Thoracic aorta (tissue), 2 donors: ENCODE data around the gene MAGI1. TPM values are rescaled to one million over a fixed set of nuclear protein-coding genes. Genes with fewer than 3 reads are reported as not detected.

Experiments used
- ATAC-seq: fragments of 150-250 bp; one replicate; pipeline ENCODE4 v1.8.0; 2017; ENCODE audit warnings: low read depth; ENCODE audit not compliant: insufficient number of reproducible peaks, low FRiP score
- DNase-seq: peaks from one replicate; pipeline ENCODE4 v3.0.0-alpha.2; 2020; ENCODE audit warnings: low spot score
- H3K27ac ChIP-seq, 2 donors: fragments of 200-600 bp; sonication (generic); 1 replicate in 1 of 2; 2 replicates in 1 of 2; pipeline ENCODE4 v1.5.1; 2016; ENCODE audit warnings: mild to moderate bottlenecking in 2 of 2, moderate library complexity in 2 of 2
- H3K27me3 ChIP-seq: fragments of 200-600 bp; sonication (generic); replicated peaks from 2 replicates; pipeline ENCODE4 v1.6.0; 2016; ENCODE audit warnings: mild to moderate bottlenecking; ENCODE audit not compliant: insufficient read depth
- H3K36me3 ChIP-seq: fragments of 200-600 bp; sonication (generic); one replicate; pipeline ENCODE4 v1.5.1; 2016
- H3K4me1 ChIP-seq, 2 donors: fragments of 200-600 bp; sonication (generic); 1 replicate in 1 of 2; 2 replicates in 1 of 2; pipeline versions ENCODE4 v1.5.1 to v1.6.0; 2016; ENCODE audit warnings: low read depth in 2 of 2, mild to moderate bottlenecking in 1 of 2; ENCODE audit not compliant: control insufficient read depth in 1 of 2
- H3K4me3 ChIP-seq: fragments of 200-600 bp; sonication (generic); 2 replicates; pipeline ENCODE4 v1.5.1; 2016; ENCODE audit warnings: mild to moderate bottlenecking
- H3K9me3 ChIP-seq: fragments of 200-600 bp; sonication (generic); 2 replicates; pipeline ENCODE4 v1.5.1; 2016
- CTCF ChIP-seq: fragments of 200-600 bp; sonication (generic); IDR thresholded peaks from one replicate; pipeline ENCODE4 v1.5.1; 2019; ENCODE audit warnings: antibody characterized with exemption
- total RNA-seq, 2 donors: library from RNA; depleted of rRNA; stranded (reverse); fragments of >200 nt; gene quantifications; one replicate each; pipeline versions ENCODE4 v1.1.0 to v1.2.3, GENCODE V29; 2016

MAGI1 gene
- total RNA-seq, 2 donors from 2014 or later = 48.2 to 88.5 TPM

GRCh38 chr3:65951836-65952505, 86.7 kb downstream of the MAGI1 start:
- Histone ChIP-seq H3K9me3 (no peaks in the 10 kb centered on the region), H3K4me3 (no peak overlapping the region), H3K4me1 (peaks cover 24 to 81% of the 10 kb centered on the region in 2 donors), H3K36me3 (no peaks in the 10 kb centered on the region), H3K27me3 (no peaks in the 10 kb centered on the region), H3K27ac (peak overlapping the region in 1 of 2 donors; percentile 6)
- DNase-seq (no peak), ATAC-seq (no peak)
- no peak for TF ChIP-seq CTCF

- peaks cover 33 to 87% of the 10 kb centered on the region in 2 donors for H3K4me1 ChIP-seq
Observed at GRCh38 chr3:65950340-65951326, 88.1 kb downstream of the MAGI1 start.

GRCh38 chr3:65948841-65949573, 89.7 kb downstream of the MAGI1 start:
- Histone ChIP-seq H3K4me3 (no peak overlapping the region), H3K27me3 (no peaks in the 10 kb centered on the region), H3K9me3 (no peaks in the 10 kb centered on the region), H3K4me1 (peaks cover 41 to 82% of the 10 kb centered on the region in 2 donors), H3K27ac (peak overlapping the region in 1 of 2 donors; percentile 17), H3K36me3 (no peaks in the 10 kb centered on the region)
- no peak for DNase-seq
- no peak for TF ChIP-seq CTCF
- ATAC-seq = no peak

More at GRCh38 chr3:65950340-65951326, 88.1 kb downstream of the MAGI1 start:
- no peaks in the 10 kb centered on the region for H3K36me3 ChIP-seq
- no peak overlapping the region for H3K4me3 ChIP-seq
- no peaks in the 10 kb centered on the region for H3K9me3 ChIP-seq
- DNase-seq = no peak
- H3K27me3 ChIP-seq = no peaks in the 10 kb centered on the region
- H3K27ac ChIP-seq = no peak overlapping the region
- ATAC-seq = no peak
- TF ChIP-seq CTCF = no peak

- Histone ChIP-seq H3K27ac (peak overlapping the region; percentile 71 to 73), H3K9me3 (no peaks in the 10 kb centered on the region), H3K4me1 (peaks cover 30 to 61% of the 10 kb centered on the region in 2 donors), H3K36me3 (no peaks in the 10 kb centered on the region), H3K27me3 (no peaks in the 10 kb centered on the region), H3K4me3 (peak overlapping the region; percentile 16)
- DNase-seq = no peak
- TF ChIP-seq CTCF = no peak
- ATAC-seq = no peak
Observed at GRCh38 chr3:65946438-65946837, 92.3 kb downstream of the MAGI1 start.
